Cerebellar cortex (tissue), 1 donor: ENCODE measurements around the gene SAP130.
"Not testable (repeated sequence)": the region's sequence is repeated elsewhere in the genome, so short reads cannot be mapped to it uniquely, and the experiment has no call there.

Source experiments
- DNase-seq: peaks from one replicate; pipeline ENCODE4 v3.0.0-alpha.2; 2015; ENCODE audit warnings: low spot score

Gene SAP130

GRCh38 chr2:127953128-127953718 lies 74.6 kb downstream of the SAP130 start:
- peak; percentile 68 for DNase-seq

DNA sequence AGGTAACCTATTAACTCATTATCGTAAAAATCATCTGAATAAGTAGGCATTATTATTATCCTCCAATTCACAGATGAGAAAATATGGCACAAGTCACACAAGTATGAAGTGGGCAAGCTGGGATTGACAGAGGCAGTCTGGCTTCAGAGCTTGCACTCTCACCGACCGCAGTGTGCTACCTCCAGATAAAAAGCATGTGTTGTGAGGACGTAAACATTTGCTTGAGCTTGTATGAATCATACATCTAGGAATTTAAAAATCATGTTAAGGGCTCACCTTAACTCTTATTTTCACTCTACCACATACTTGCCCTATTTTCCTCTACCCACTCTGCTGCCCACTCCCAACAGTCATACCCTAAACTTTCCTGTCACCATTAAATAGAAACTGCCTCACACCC lies 76.8 kb downstream of the SAP130 start:
- DNase-seq, result no peak

DNA sequence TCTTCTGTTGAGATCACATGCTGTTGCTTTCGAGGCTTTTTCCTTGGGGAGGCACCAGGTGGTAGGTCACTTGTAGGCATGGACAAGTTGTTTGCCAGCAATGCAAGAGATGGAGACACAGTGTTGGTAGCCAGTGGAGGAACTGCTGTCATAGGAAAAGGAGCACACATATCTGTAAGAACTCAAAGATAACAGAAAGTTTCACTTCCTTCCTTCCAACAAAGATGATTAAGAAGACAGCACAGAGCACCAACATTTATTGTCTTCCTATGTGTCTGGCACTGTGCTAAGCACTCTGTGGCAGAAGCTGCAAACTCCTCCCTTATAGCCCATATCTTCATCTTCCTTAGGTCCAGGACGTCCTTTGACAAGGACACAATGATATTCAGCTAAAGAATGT lies 77.6 kb downstream of the SAP130 start:
- DNase-seq, result no peak

DNA sequence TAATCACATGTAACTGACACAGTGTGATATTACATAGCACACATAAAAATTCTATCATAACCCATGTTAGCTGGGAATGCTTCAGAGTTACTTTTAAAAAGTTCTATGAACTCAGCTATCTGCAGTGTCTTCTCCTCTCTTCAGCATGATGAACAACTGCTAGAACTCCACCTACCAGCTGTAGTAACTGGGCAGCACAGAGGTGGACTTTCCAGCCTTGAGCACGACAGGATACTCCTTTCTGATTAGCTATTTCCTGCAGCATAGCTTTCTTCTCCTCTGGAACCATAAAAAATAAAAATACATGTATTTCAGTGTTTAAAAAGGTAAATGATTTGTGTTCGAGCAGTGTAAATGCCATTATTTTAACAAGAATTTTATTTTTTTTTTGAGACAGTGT lies 82.6 kb downstream of the SAP130 start:
- DNase-seq, result no peak

- no peak for DNase-seq
Measured at GRCh38 chr2:127943186-127943585, 84.7 kb downstream of the SAP130 start.

GRCh38 chr2:127942002-127942401 lies 85.9 kb downstream of the SAP130 start:
- no peak for DNase-seq

GRCh38 chr2:127941461-127941860 lies 86.4 kb downstream of the SAP130 start:
- peak; percentile 72 for DNase-seq

GRCh38 chr2:127940641-127941040 lies 87.2 kb downstream of the SAP130 start:
- DNase-seq, result peak; percentile 86

DNA sequence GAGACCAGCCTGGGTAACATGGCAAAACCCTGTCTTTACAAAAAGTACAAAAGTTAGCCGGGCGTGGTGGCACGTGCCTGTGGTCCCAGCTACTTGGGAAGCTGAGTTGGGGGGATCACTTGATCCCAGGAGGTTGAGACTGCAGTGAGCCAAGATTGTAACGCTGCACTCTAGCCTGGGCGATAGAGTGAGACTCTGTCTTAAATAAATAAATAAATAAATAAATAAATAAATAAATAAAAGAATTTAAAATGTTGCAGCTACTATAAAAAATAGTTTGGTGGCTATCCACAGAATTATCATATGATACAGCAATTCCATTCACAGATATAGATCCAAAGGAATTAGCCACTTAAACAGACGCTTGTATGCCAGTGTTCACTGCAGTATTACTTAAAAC lies 92.5 kb downstream of the SAP130 start:
- no peak for DNase-seq

- no peak for DNase-seq
Measured at GRCh38 chr2:127932199-127932876, 95.5 kb downstream of the SAP130 start.

DNA sequence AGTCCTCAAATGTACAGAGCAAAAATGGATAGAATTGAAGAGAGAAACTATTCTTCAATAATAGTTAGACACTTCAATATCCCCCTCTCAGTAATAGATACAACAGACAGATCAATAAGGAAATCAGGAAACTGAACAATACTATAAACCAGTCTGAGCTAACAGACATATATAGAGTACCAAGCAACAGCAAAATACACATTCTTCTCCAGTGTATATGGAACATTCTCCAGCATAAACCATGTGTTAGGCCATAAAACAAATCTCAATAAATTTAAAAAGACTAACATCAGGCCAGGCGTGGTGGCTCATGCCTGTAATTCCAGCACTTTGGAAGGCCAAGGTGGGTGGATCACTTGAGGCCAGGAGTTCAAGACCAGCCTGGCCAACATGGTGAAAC lies 98.4 kb downstream of the SAP130 start:
- no peak for DNase-seq

- no peak for DNase-seq
Measured at GRCh38 chr2:127927384-127927783, 100.5 kb downstream of the SAP130 start.

- no peak for DNase-seq
Measured at GRCh38 chr2:127917916-127918315, 109.9 kb downstream of the SAP130 start.

GRCh38 chr2:127913808-127914457 lies 113.9 kb downstream of the SAP130 start:
- no peak for DNase-seq

GRCh38 chr2:127911737-127912136 lies 116.1 kb downstream of the SAP130 start:
- no peak for DNase-seq

GRCh38 chr2:127910415-127910814 lies 117.4 kb downstream of the SAP130 start:
- DNase-seq, result no peak

- no peak for DNase-seq
Measured at GRCh38 chr2:127909019-127909418, 118.8 kb downstream of the SAP130 start.

- not testable (repeated sequence) for DNase-seq
Measured at GRCh38 chr2:127907733-127908400, 120.0 kb downstream of the SAP130 start.

DNA sequence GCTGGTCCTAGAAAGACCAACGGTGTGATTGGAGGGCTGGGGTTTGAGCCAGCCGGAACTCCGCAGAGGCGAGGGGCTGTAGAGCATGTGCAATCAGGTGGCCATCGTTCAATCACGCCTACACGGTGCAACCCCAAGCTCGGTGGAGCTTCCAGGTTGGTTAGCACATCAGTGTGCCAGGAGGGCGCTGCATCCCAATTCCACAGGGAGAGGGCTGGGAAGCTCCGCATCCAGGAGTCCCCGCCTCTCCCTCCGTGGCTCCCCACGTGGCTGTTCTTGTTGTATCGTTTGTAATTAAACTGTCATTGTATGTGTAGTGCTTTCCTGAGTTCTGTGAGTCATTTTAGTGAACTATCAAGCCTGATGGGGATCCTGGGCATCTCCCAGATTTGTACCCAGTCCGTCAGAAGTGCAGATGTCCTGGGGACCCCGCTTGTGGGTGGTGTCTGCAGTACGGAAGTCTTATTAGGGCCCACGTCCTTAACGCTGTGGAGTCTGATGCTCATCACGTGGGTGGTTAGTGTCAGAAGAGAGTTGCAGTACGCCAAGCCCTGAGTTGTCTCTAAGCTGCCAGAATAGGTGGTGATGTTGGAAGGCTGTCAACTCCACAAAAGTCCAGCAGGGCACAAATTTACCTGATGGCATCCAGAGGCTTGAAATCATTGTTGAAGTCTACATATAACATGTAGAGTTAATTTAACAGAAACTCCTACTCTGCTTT lies 121.5 kb downstream of the SAP130 start:
- no peak for DNase-seq

DNA sequence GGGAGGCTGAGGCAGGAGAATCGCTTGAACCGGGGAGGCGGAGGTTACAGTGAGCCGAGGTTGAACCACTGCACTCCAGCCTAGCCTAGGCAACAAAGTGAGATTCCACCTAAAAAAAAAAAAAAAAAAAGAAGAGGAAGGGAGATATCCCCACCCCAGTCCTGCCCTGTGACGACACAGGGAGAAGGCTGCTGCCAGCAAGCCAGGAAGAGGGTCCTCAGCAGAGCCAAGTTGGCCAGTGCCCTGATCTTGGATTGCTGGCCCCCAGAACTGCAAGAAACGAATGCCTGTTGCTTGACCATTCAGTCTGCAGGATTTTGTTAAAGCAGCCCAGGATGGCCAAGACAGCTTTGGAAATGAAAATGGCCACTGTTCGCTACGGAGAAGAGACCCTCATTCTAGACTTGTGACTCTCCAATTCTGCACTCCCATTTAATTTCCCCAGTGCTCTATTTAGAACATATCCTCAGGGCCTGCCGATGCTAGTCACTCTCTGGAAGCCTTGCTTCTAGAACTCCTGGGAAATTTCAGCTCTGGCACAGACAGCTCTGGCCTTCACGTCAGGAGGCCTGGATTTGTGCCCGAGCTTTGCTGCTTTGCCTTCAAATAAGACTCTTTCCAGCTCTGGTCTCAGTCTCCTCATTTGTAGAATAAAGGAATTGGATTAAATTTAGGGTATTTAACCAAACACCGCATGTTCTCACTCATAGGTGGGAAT lies 126.4 kb downstream of the SAP130 start:
- DNase-seq, result peak; percentile 88

- DNase-seq, result no peak
Measured at GRCh38 chr2:127897531-127898211, 130.2 kb downstream of the SAP130 start.
